NCI-H1092 (cell line): ENCODE data around the gene UBL4A.
"Not testable (repeated sequence)": the region's sequence is repeated elsewhere in the genome, so short reads cannot be mapped to it uniquely, and the experiment has no call there.

Source experiments
- DNase-seq: peaks from one replicate; lab custom pipeline; 2025; lab: John Stamatoyannopoulos, UW

UBL4A gene

GRCh38 chrX:154507673-154508383 is 21.4 kb upstream of the UBL4A start:
- DNase-seq, result no peak

GRCh38 chrX:154506483-154507332 is 20.3 kb upstream of the UBL4A start:
- no peak for DNase-seq

- no peak for DNase-seq
Observed at GRCh38 chrX:154505734-154506133, 19.3 kb upstream of the UBL4A start.

- no peak for DNase-seq
Observed at GRCh38 chrX:154502989-154503388, 16.6 kb upstream of the UBL4A start.

GRCh38 chrX:154502098-154502497 is 15.7 kb upstream of the UBL4A start:
- DNase-seq, result no peak

- not testable (repeated sequence) for DNase-seq
Observed at GRCh38 chrX:154501423-154501822, 15.0 kb upstream of the UBL4A start.

GRCh38 chrX:154496591-154497137 is 10.2 kb upstream of the UBL4A start:
- not testable (repeated sequence) for DNase-seq

GRCh38 chrX:154495472-154495922 is 9.1 kb upstream of the UBL4A start:
- no peak for DNase-seq

- DNase-seq, result no peak
Observed at GRCh38 chrX:154494715-154495114, 8.3 kb upstream of the UBL4A start.

GRCh38 chrX:154490414-154491083 is 4.1 kb upstream of the UBL4A start, which contains the start of gene SLC10A3:
TSS of gene SLC10A3 (minus strand) at chrX:154490629. CDS start at chrX:154488940, 1,689 bp downstream.
- DNase-seq, result peak; percentile 93

- no peak for DNase-seq
Observed at GRCh38 chrX:154490021-154490413, 3.6 kb upstream of the UBL4A start.

GRCh38 chrX:154489182-154489581 is 2.8 kb upstream of the UBL4A start:
- DNase-seq, result no peak

- no peak for DNase-seq
Observed at GRCh38 chrX:154488336-154489075, 2.1 kb upstream of the UBL4A start.

- no peak for DNase-seq
Observed at GRCh38 chrX:154487518-154488290, 1.3 kb upstream of the UBL4A start.

- DNase-seq, result no peak
Observed at GRCh38 chrX:154486052-154486395, 391 bp downstream of the UBL4A start.

- no peak for DNase-seq
Observed at GRCh38 chrX:154485150-154486051, 1.0 kb downstream of the UBL4A start.

- no peak for DNase-seq
Observed at GRCh38 chrX:154484255-154485149, 1.9 kb downstream of the UBL4A start.

- no peak for DNase-seq
Observed at GRCh38 chrX:154483325-154483724, 3.1 kb downstream of the UBL4A start.

GRCh38 chrX:154482786-154483185 is 3.6 kb downstream of the UBL4A start:
- no peak for DNase-seq
